HG03135 (cell line): ENCODE results near the gene PNPLA8.
"Not testable (repeated sequence)": the region's sequence is repeated elsewhere in the genome, so short reads cannot be mapped to it uniquely, and the experiment has no call there.

Experiments
- ATAC-seq: cut with Tn5 transposase; IDR thresholded peaks from one replicate; pipeline ENCODE4 v1.9.1; 2021; ENCODE audit warnings: mild to moderate bottlenecking, moderate library complexity; ENCODE audit not compliant: unreplicated experiment

PNPLA8 gene

DNA sequence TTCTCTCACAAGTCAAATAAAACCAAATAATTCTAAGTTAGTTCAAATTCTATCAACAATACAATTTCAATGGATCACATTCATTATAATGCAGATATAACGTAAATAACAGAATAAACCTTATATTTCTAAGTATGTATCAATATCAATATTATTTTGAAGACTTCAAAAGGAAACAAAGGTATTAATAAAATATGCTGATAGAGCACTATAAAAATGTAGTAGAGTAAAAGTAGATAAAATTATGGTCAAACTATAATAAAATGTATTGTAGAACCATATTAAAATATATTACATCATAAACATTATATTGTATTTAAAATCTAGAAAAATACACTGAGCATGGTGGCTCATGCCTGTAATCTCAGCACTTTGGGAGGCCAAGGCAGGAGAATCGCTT, 46.2 kb downstream of the PNPLA8 start:
- ATAC-seq: no peak

DNA sequence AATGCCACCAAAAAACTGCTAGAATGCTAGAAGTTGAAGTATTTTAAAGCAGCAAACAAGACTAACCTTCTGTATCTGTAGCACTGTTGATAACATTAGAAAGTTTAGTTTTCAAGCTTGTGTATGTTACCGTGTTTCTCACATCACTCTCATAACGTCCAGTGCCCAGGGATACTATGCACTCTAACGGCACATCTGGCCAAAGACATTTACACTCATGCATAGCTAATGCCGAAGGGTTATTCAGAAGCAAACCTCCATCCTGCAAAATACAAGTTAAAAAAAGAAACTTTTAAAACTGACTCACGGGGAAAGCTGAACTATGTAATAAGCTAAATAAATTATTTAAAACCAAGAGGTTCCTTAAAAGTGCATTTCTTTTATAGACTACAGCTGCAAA, 46.8 kb downstream of the PNPLA8 start:
- no peak for ATAC-seq

DNA sequence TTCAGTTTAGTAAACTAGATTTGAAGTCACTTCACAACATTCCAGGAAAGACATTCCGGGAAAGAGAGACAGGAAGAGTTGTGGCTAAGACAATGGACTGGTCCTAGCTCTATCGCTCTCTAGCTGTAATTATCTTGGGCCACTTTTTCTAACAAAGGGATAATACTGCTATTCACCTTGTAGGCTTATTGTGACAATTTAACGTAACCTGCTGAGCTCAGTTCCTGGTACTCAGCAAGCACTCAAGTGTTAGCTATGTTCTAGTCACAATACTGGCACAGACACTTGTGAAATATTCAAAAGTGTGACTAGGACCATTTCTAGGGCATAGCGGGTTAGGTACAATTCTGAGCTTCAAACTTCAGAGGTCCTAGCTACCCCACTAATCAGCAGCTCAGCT, 57.7 kb downstream of the PNPLA8 start:
- no peak for ATAC-seq

DNA sequence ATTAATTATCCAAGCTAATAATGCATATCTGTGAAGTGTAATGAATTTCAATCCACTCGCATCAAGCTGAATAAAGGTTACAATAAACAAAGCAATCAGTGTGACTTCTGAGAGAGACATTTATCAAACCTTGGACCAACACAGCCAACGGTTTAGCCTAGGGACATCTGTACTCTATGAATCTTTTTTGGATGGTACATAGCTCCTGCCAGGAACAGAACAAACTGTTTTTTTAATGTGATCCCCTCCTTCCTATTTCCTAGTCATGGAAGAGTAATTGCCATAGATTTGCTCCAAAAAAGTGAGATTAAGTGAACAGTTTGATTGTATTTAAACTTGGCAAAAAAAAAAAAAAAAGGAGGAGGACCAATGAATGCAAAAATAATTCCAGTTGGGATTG, 58.5 kb downstream of the PNPLA8 start:
- no peak for ATAC-seq

DNA sequence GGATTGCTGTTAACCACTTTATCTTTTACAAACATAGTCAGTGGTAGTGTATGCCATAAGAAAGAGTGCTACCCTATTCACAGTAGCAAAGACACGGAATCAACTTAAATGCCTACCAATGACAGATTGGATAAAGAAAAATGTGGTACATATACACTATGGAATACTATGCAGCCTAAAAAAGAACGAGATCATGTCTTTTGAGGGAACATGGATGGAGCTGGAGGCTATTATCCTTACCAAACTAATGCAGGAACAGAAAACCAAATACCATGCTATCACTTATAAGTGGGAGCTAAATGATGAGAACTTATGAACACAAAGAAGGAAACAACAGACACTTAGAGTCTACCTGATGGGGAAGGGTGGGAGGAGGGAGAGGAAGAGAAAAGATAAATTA, 59.6 kb downstream of the PNPLA8 start:
- not testable (repeated sequence) for ATAC-seq

DNA sequence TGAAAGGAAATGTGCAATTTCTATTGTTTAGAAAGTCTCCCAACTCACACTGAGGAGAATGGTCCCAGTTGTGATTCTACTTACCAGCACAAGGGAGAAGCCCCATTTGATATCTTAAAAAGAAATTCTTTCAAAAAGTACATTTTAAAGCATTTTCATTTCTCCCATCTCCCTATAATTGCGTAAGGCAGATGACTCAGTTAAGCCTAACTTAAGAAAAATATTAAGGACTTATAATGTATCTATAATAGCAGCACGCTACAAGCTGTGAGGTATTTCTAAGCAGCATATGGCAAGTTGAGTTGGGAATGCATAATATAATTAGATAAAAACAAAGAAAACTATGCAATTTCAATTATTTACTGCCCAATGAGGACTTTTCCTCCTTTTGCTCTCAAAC, 61.2 kb downstream of the PNPLA8 start:
- ATAC-seq: no peak

DNA sequence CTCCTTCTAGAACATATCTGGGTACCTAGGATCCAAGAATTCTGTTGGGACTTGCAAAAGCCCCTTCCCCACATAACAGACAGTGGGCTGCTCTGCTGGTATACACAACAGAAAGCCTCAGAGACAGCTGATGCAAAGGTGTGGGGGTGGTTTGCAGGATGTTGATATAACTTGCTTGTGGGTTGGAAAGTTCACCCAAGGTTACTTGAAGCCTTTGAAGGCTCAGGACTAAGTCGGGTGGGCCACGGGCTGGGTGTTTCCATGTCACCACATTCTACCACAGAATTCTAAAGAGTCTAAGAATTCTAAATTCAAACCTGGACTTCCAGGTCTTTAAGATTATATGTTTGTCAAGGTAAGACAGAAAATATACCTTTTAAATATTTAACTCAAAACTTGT, 62.3 kb downstream of the PNPLA8 start:
- ATAC-seq: no peak

DNA sequence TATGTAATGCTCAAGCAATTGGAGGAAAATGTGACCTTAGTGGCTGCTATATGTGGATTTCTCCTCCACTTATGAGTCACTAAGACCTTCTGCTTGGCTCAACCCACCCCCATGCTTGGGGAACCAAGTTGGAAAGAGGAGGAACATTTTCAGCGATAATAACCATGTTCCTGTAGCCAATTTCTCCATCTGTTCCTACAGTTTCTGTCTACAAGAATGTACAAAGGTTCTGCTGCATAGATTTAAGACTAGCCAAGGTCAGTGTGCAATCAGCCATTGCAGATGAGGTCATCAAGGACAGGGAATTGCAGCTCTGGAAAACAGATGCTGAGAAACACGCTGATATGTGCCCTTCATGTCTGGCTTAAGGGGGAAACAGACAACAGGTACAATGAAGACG, 64.1 kb downstream of the PNPLA8 start:
- ATAC-seq: no peak

DNA sequence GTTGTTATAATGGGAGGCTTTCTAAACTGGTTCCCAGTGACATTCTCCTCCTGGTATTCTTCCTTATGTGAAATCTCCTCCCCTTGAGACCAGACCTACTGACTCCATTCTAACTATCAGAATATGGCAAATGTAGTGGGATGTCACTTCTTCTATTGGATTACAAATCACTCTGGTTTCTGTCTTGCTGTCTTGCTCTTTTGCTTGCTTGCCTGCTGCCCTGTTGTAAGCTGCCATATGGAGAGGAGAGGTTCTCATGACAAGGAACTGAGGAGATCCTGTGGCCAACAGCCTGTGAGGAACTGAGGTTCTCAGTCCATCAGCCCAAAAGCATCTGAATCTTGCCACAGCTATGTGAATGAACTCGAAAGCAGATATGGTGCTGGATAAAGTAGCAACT, 65.0 kb downstream of the PNPLA8 start:
- no peak for ATAC-seq

DNA sequence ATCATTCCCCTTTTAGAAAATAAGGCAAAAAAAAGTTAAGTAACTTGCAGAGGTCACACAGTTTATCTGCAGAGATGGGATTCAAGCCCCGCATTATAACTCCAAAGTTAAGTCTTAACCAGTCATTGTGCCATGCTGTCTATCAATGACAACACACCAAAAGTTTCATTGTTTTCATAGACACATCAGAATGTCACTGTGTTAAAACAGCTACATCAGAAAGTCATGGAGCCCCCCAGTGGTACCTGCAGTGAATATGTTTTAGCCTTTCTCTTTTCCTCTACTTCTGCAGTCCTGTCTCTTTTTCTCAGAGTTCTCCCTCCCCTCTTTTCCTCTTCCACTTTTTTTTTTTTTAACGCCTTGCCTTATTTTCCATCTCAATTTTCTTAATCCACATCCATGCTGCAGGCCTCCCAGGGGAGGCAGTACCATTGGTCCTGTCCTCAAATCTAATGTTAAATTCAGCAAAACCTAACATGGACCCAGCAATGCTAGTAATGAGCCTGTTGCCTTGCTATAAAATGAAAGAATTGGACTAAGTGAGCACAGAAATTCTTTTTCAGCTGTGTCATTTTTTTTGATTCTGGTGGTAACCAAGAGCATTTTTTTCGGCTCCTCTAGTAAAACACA, 65.9 kb downstream of the PNPLA8 start:
- ATAC-seq: no peak

DNA sequence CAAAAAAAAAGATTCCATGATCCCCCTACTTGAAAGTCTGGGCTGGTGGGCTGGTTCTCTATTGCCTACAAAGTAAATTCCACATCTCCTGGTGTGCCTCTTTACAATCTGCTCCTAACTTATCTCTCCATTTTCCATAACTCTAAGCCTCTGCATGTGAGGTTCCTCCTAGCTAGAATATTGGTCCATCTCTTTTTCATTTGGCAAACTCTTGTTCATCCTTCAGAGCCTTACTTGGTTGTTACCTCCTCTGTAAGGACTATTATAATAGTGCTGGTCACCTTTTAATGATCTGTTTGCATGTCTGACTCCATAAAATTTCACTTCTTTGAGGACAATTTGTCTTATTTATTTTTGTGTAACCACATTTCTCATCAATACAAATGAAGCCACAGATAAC, 68.1 kb downstream of the PNPLA8 start:
- ATAC-seq: no peak

DNA sequence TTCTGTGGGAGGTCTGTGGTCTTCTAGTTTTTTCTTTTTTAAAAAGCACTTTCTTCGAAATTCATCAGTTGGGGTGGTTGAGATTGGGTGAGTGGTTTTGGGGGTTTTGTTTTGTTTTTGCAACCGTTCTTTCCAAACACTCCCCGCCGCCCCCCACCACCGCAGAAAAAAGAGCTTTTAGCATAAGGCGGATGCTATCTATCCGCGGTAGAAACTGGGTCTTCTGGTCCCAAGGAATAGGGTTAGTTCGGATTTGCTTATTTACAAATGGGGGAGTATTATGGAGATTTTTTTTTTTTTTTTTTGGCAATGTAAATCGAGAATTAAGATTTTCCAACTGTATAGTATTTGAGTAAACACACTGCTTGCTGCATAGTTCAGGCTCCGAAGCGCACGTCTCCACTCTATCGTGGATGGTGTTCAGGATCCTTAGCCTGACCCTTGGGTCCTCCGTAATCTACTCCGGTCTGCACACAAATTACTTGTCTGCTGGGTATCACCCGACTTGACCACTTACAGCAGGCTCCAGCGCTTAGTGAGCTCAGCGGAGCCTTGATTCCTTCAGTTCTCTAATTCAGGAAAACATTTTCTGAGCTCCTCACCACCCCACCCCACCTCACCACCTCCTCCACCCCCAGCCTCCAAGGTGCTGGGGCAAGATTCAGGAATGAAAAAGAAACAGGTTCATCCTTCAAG, 68.9 kb downstream of the PNPLA8 start:
- ATAC-seq: no peak

DNA sequence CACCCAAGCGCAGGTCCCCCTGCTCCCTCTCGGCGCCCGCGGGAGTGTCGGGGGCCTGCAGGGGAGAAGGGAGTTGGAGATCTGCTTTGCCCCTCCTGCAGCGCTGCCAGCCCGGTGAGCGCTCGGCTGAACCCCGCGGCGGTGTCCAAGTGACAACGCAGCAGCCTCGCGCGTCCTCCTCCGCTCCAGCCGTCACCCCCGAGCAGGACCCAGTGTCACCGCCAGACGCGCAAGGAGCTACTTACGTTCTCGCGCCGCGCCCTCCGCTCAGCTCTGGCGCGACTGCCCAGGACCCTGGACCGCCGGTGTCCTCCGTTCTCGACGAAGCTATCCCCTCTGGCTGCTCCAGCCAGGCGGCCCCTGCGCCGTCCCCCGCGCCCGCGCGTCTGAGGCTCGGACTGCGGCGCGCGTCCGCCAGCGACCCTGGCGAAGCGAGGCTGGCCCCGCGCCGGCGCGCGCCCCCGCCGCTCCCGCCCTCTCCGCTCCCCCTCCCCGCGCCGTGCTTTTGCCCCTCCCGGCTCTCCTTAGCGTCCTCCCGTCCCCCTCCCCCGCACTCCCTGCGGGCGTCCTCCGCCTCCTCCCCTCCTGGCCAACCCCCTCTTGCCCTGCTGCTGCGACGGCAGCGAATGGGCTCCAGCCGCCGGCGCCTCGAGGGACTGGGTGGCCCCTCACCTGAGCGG, 69.8 kb downstream of the PNPLA8 start, which contains the start of gene NRCAM:
Gene NRCAM, minus strand, starts transcription at position 439 of the 680 bp plus-strand sequence. CDS start 216,372 bp downstream, outside the sequence.
- peak; percentile 43 for ATAC-seq

DNA sequence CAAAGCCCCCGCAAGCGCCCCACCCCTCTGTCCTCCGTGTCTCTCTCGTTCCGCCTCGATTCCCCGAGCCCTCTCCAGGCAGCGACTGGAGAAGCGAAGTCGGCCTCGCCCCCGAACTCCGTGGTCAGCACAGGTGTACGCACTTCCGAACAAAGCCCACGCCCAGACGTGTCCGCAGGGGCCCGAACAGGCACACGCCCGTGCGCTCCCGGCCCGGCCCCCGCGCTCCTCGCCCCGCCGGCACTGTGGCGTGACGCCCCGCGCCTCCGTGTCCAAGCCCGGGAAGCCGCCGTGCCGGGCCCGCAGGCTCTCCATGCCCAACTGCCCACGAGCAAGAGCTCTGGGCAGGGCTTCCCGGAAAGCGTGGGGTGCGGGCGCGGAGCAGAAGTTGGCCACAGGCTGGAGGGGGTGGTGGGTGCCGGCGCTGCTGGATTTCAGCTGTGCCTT, 70.4 kb downstream of the PNPLA8 start:
- no peak for ATAC-seq

DNA sequence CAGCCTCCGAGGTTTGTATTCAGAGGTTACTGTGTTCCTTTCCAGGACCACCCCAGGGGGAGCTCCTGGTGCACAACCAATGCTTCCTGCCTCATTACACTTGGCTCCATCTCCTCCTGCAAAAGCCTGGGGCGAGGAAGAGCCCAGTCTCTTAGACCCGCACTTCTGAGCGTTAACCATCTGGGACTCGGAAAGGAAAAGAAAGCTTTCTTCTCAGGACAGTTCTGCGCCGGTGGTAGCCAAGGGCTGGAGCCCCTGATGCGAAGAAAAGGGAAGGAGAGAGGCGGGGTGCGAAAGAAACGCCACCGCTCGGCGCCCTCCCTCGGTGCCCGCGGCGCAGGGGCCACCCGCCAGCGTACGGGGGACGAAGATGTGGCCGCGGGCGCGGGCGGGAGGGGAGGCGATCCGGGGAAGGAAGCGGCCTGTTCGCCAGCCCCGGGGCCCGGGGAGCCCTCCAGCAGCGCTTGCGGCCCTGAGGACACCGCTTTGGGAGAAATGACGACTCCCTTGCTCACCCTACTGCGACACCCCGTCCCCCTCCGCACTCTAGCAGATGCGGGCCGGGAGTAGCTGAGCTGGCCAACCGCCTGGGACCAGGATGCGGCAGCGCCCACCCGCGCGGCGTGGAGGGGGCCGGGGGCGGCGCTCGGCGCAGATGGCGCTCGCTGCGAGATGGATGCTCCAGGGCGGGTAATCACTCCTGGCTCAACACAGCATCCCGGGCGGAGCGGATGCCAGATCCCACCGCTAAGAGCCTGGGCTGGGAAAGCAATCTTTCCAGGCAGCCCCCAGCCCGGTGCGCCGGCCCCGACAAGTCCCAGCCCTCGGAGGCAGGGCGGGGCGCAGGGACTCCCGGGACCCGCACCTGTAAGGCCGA, 71.0 kb downstream of the PNPLA8 start:
- ATAC-seq: no peak

DNA sequence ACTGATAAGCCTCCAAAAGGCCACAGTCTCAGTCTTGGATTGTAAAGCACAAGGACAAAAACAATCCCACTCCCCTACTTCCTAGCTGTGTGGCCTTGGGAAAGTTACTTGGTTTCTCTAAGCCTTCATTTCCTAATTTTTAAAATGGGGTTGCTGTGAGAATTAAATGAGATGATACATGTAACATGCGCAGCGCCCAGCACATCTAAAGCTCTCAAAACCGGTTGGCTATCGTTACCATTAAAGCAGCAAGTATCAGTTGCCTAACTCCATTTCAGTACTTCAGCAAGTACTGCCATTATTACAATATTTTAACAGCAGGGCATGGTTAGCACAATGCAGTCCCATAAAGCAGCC, 71.6 kb downstream of the PNPLA8 start:
- ATAC-seq: no peak

DNA sequence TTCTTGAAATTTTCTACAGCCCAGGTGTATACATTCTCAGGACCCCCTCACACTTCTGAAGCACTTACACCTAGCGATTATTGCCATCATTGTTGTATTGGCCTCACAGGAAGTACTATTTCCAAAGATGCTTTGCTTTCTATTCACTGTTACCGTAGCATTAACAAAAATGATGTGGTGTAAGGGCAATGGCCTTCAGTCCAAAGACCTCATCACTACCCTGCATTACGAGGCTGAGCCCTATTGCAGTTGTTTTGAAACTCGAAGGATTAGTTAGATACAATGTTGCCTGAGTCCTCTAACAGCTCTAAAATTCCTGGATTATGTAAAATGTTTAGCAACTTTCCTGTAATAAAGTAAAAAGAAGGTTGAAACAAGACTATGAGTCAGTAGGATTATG, 72.6 kb downstream of the PNPLA8 start:
- no peak for ATAC-seq

DNA sequence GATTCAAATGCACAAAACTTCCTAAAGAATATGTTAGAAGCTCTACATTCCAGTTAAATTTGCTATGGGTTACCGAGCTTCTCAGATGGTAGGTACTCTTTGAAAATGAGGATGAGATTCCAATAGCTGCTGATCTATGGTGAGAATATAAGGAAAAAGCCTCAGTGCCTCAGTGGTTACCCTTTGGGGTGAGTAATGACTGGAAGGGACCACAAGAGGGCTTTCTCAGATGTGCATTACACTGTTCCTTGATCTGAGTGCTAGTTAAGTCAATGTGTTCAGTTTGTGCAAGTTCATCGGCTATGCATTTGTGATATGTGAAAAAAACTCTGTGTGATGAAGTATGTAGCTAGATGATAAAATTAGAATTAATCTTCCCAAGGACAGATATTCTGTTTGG, 73.2 kb downstream of the PNPLA8 start:
- peak; percentile 48 for ATAC-seq

DNA sequence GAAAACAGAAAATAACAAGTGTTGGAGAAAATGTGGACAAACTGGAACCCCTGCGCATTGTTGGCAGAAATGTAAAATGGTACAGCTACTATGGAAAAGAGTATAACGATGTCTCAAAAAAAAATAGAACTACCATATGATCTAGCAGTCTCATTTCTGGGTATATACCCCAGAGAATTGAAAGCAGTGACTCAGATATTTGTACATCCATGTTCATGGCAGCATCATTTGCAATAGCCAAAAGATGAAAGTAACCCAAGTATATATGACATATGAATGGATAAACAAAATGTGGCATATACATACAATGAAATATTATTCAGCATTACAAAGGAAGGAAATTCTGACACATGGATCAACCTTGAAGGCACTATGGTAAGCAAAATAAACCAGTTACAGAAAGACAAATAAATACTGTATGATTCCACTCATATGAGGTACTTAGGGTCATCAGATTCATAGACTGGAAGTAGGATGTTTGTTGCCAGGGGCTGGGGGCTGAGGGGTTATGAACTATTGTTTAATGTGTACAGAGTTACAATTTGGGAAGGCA, 74.6 kb downstream of the PNPLA8 start:
- ATAC-seq: no peak

DNA sequence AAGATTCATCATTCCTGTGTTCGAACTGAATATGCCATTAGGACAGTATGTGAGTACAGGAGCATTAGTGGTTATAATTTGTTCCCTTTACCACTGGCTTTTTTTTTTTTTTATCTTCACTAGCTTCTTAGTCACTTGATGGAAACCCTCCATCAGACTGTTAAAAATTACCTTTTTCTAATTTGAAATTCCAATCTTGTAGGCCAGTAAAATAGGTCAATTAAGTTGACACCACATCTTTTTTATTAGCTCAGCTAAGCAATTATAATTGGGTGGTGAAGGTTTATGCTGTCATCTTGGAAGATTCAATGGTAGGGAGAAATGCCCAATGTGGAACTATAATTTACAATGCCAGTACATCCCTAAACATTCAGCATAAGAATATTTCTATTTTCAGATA, 75.8 kb downstream of the PNPLA8 start:
- no peak for ATAC-seq

DNA sequence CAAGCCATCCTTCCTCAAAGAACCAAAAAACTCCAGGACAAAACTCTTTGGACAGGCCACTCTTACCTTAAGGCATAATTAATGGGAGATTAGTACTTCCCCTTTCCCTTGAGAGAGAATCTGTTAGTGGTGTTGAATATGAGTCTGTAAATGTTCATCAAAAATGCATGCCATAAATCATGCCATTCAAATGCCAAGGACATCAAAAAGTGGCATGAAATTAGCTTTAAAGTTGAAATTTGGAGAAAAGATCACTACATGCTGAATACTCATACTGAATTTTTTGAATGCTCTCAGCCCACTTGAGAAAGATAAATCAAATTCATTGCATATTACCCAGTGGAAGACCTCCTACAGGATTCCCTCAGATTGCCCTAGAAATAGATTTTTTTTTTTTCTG, 76.4 kb downstream of the PNPLA8 start:
- ATAC-seq: no peak
